GM10847 (cell line): ENCODE data around the gene ROBO1.

Source experiments
- POLR2A ChIP-seq: IDR thresholded peaks from 2 replicates; pipeline ENCODE4 v1.6.1; 2011; ENCODE audit not compliant: insufficient read length; ENCODE audit errors: extremely low read depth

The ROBO1 gene

DNA sequence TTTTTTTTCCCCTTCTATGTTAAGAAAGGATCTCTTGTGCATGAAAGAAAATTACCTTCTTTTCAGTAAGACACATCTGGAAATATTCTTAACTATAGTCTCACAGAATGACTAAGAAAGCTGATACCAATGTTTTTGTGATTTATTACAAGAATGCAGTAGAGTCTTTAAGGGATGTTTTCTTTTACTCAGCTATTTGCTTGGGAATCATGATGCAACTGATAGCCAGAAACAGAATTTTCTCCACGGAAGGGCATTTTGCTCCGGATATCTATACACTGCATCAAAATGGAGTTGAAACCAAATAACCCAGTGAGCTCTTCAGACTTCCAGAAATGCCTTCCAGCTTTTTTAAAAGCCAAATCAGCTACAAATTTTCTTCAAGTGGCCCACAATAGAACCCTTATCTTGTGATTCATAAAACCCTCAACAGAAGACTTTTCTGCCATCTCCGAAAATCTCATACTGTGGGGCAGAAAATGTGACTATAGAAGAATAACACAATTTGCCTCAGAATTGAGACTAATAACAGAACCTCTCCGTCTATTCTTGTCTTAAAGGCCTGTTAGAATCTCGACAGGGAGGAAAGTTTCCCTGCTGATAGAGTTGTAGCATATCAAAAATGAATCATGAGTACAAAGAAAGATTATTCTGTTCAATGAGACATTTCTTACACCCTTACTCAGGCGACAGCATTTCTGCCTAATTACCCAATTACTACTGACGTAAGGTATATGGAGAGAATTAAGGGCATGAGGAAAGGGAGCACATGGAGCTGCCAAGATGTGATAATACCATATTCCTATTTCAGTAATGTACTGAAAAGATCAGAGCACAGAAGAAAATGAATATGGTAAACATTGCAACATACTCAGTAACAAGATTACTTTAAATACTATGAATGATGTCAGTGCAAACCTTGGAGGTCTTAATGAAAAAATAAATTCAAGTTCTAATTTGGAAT is 900.1 kb downstream of the ROBO1 start:
- TF ChIP-seq POLR2A: no peak

DNA sequence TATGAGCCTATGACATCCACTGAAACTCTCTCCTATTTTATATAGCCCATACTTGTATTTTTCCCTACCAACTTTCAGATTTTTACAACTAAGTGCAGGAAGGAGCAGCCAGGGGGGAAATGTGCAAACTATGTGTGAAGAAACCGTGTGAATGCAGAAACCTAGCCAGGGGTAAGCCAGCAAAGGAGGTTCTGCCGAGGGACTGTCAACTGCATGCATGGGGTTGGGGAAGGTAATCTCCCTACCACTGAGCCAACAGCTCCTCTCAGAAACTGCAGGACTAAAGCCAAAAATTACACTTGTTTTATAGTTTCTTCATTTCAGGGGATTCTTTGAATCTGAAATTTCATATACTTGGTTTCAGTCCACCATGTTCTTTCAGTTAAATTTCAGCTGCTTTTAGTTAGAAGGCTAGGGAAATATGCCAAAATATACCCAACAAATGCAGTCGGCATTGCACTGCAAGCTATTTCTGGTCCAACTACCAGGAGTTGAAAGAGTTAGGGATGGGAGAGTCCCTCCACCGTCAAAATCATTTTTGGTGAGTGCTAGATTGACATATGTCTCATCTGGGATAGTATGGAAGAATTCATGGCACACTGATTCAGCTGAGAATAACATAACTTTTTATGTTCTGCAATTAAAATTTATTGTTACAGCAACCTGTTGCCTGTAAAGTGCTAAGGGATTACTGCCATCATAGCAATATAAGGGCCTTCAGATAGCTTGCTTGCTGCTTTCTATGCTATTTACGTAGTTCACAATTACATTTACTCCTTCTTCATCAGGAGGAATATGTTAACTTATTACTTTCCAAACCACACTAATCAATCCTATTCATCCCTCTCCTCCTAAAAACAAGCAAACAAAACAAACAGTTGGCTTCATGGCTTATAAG is 904.2 kb downstream of the ROBO1 start:
- no peak for TF ChIP-seq POLR2A

DNA sequence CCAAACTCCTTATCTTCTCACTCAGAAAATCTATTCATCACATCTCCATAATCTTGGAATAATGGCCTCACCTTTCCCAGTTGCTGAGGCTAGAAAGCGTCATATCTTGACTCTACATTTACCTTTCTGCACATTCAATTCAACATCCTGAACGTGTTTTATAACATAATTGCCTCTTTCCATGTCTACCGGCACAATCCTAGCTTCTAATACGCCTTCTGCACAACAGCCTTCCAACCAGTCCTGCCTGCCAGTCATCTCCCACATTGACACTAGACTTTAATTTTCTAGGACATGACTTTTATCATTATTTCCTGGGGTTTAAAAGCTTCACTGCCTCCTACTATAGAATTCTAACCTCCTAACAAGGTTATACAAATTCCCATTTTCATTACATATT is 906.6 kb downstream of the ROBO1 start:
- no peak for TF ChIP-seq POLR2A

DNA sequence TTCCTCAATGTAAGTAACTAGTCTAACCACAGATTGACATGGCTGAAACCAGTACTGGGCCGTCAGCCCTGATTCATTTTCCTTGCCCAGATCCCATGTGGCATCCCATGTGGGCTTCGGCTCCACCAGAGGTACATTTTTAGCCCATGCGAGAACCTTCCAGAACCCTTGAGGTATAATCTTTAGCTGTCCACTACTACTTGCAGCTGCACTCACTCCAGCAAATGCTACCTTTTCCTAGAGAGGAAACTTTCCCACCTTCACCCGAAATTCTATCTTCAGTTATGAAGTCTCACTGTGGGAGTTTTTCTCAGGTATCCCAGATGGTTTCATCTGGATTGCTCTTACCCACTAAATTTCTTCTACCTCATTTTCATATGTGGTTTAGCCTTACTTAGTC is 907.2 kb downstream of the ROBO1 start:
- TF ChIP-seq POLR2A: no peak

DNA sequence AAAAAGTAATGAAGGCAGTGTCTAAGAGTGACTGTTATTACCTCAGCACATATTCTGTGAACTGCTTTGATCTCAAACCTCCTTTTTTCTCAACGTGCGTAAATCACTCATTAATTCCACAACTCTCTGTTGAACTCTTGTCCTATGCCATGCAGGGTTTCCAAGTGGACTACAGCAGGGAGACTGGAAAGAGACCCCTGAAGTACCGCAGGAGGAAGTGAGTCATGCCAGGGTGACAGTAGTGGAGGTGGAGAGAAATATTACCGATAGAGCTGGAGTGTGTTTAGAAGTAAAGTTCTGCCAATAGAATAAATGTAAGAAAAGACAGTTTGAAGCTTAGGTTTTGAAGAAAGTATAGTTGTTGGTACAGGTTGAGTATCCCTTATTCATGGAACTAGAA is 908.9 kb downstream of the ROBO1 start:
- no peak for TF ChIP-seq POLR2A

DNA sequence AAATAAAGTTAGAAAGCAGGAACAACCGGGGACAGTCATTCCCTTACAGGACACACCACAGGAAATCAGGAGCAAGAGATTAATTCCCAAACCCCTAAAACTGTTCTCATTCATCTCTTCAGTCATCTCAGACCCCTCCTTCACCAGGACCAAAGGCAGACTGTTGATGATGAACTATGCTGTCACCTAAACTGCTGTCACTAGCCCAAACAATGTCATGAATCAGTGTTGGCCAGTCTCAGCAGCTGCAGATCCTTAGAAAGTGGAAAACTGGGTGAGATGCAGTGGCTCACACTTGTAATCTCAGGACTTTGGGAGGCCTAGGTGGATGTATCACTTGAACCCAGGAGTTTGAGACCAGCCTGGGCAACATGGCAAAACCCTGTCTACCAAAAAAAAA is 909.6 kb downstream of the ROBO1 start:
- TF ChIP-seq POLR2A: no peak

DNA sequence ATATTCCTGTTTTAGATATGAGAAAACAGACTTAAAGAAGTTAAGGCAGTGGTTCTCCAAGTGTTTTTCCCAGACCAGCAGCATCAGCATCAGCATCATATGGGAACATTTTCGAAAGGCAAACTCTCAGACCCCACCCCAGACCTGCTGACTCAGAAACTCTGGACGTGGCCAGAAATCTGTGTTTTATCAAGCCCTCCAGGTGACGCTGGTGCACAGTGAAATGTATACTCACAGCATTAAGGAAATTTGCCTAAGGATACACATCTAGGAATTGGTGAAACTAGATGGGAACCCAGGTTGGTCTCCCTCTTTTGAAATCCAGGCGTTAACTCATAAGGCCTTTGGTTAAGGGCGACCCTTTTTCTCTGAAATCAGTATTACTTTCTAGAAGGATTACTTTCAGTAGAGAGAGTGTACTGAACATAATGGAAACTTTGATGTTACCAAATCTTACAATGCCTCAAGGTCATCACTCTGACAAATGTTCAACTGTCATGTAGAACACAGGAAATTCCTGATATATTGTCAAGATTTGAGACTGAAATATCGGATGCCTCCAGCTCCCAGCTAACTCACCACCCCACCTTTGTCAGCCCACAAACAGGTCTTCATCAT is 910.2 kb downstream of the ROBO1 start:
- TF ChIP-seq POLR2A: no peak

DNA sequence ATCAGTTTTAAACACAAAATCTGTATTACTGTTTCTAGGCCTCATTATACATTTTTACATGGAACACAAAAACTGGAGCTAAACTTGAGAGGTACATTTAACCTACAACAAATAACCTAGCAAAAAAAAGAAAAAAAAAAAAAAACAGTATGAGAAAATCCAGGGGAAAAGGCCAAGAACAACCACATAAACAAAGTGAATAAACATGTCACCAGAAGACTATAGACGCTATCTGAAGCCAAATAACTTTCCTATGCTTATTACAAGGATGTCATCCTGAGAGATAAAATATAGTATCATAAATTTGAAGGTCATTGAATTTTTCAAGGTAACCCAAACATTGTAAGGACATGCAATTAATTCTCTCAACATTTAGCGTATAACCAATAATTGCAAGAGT is 911.6 kb downstream of the ROBO1 start:
- TF ChIP-seq POLR2A: no peak

DNA sequence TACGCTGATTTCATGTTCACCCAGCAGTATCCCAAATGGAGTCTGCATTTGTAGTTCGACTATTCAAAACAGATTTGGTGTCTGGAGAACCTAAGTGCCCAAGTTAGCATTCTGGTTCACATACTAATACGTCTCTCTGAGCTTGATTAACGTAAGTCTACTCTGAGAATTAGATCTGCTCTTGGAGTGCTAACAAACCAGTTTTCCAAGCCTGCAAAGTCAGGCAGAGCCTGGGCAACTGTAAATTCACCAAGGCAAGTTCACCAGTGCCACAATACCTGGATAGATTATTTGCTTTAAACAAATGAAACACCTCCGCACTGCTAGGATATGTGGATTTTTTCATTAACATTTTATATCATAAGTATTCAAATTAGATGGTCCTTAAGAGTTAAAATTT is 912.6 kb downstream of the ROBO1 start:
- TF ChIP-seq POLR2A: no peak

DNA sequence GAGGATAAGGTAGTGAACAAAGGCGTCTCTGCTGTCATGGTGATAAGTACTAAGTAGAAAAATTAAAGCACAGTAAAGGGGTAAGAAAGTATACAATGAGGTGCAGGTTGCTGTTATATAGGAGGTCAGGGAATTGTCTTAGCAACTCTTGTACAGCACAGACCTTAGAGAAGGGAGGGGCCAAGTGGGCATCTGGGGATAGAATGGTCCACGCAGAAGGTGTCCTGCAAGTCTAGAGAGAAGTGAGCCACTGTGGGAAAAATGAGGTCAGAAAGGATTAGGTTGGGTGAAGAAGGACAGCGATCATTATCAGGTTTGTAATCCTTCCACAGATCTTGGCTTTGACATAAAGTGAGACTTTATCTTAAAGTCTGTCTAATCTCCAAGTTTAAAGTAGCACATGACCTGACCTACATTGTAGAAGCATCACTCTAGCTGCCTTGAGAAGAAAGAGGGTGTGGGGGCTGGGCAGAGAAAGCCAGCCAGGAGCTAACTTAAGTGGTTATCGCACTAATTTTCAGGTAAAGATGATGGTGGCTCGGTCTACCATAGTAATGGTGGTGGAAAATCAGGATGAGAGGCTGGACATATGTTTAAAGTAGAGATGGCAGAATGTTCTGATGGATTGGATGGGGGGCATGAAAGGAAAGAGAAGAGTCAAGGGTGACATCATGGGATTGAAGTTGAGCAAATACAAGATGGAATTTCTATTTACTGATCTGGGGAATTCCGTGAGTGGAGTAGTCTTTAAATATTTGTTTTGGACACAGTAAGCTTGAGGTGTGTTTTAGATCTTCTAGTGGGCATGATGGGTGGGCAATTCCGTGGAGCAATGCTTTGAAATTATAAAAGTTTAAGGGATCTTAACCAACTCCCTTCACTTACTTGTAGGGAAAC is 919.2 kb downstream of the ROBO1 start:
- no peak for TF ChIP-seq POLR2A

DNA sequence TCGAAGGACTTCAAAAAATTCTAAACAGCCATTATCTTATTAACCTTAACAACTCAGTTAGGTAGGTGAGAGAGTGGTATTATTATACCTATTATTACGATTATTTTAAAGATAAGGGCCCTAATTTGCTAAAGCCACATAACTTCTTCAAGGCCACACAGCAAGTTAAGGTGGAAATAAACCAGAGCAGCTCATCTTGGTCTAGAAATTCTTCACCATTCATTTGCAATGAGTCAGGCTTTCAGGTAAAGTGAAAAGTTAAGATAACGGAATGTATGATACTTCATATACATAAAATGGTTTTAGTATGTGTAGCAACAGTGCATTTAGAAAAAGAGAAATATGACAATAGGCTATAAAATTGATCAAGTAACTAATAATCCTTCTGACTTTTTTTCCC is 920.2 kb downstream of the ROBO1 start:
- no peak for TF ChIP-seq POLR2A

DNA sequence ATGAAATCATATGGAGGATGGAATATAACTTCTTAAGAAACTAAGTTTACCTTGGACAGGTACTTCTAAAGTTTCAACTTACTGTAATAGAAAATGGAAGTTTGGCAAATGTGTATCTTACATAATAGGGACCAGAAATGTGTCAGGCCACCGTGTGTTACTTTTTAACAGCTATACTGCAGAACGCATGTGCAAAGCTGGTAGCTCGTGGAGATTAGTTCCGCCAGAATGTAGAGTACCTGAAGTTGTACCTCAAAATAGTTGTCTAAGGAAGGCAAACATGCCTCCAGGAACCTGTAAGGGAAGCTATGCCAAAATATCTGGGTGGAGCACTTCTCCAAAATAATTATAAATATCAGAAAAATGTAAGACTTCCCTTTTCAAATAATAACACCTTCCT is 920.6 kb downstream of the ROBO1 start:
- no peak for TF ChIP-seq POLR2A

DNA sequence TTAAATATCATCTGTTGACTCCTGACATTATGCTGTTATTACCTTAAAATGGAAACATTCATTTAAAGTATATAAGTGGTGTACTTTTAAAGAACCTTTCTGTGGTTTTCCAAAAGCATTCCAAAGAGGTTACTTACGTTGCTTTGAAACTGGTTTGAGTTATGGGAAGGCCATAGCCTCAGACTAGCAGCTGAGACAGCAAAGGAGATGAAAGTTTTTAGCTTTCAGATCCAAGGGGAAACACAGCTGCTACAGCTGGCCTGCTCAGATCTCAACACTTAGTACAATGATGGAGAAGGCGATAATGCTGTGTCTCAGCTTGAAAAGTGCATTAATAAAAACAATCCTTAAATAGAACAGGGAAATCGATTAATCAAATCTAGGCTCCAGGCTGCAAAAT is 921.1 kb downstream of the ROBO1 start:
- no peak for TF ChIP-seq POLR2A

DNA sequence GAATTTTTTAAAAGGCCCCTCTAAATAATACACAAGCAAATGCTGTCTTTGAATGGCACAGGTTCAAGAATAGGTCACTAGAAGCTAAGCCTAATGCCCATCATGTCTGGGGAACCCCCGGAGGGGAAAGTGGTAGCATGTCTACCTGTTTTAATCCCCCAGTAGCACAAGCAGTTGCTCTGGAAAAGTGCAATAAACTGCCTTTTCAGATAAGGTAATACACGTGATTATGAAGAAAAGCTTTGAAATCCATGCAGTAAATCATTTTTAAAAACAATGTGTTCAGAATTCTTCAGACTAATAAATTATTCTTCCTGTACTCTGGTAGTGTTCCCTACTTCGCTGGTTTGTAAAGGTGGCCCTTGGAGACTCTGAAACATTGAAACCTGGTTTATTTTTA is 922.2 kb downstream of the ROBO1 start:
- TF ChIP-seq POLR2A: no peak

DNA sequence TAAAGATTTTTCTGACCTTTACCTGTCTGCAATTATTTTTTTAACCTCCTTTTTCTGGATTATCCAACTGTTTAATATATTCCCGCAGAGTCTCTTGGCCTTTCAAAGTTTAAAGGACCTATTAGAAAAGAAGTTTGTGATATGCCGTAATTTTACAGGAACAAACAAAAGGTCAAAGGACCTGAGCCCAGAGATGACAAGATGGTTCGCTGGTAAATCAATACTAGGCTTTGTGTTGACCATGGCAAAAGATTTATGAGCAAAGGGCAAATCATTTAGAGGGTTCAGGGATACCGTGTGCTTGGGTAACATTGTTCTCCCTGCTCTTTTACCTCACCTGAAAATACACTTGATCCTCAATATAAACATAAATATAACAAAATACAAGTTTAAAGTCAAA is 923.5 kb downstream of the ROBO1 start:
- TF ChIP-seq POLR2A: no peak
